Stimulated activated naive CD8-positive, alpha-beta T cell treated with anti-CD3 and anti-CD28 coated beads, Interleukin-15, amount 100 ng/mL, for 72 hours (primary cell): Measurements from ENCODE around the gene GMPPA.

Experiments
- ATAC-seq: fragments of 150-1000 bp; cut with Tn5 transposase; 2 replicates; pipeline ENCODE4 v1.10.0; 2021; ENCODE audit warnings: mild to moderate bottlenecking, moderate library complexity
- DNase-seq, 2 donors: peaks; one replicate each; pipeline ENCODE4 v3.0.0; 2021 to 2022
- H3K27ac Mint-ChIP-seq, 2 donors: one replicate each; pipeline ENCODE4 v1.8.0; 2022; ENCODE audit warnings: mild to moderate bottlenecking in 2 of 2, mixed read lengths in 2 of 2, moderate library complexity in 2 of 2
- H3K27me3 Mint-ChIP-seq: one replicate; pipeline ENCODE4 v1.8.0; 2022; ENCODE audit warnings: mixed read lengths
- H3K4me1 Mint-ChIP-seq: one replicate; pipeline ENCODE4 v1.8.0; 2022; ENCODE audit warnings: mild to moderate bottlenecking, mixed read lengths
- H3K4me3 Mint-ChIP-seq, 2 donors: one replicate each; pipeline ENCODE4 v1.8.0; 2022; ENCODE audit warnings: mild to moderate bottlenecking in 2 of 2, mixed read lengths in 2 of 2, moderate library complexity in 1 of 2
- H3K9me3 Mint-ChIP-seq, 2 donors: one replicate each; pipeline ENCODE4 v1.8.0; 2022; ENCODE audit warnings: mixed read lengths in 2 of 2

The GMPPA gene

DNA sequence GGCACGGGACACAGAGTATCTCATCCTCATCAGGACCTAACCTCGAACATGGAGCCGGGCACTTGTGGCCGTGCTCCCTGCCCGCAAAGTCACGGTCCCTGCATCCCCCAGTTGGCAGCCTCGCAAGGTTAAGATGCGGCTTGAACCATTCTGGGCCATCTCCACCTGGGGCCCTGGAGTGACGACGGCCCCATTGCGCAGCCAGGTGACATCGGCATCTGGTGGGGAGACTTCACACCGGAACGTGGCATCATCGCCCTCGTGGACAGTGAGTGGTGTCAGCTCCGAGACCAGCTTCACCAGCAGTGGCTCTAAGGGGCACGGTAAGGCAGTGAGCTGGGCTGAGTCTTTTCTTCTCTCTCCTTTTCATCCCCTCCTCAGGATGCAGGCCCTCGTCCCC, 57.7 kb downstream of the GMPPA start:
- Mint-ChIP-seq H3K9me3 (no peaks in the 10 kb centered on the region), H3K4me3 (no peak overlapping the region)

More for the DNA sequence above, 57.7 kb downstream of the GMPPA start:
- DNase-seq: no peak
- Mint-ChIP-seq H3K27me3 (peaks cover 50% of the 10 kb centered on the region), H3K4me1 (peaks cover 8% of the 10 kb centered on the region), H3K27ac (no peak overlapping the region)
- no peak for ATAC-seq
